ENCODE results near the gene SLC38A3. TPM values are rescaled to one million over a fixed set of nuclear protein-coding genes. Genes with fewer than 3 reads are reported as not detected.

The SLC38A3 gene
- total RNA-seq, 4 donors from 2014 or later: 0.56 to 1.5 (median 0.84) TPM; not detected in 1

DNA sequence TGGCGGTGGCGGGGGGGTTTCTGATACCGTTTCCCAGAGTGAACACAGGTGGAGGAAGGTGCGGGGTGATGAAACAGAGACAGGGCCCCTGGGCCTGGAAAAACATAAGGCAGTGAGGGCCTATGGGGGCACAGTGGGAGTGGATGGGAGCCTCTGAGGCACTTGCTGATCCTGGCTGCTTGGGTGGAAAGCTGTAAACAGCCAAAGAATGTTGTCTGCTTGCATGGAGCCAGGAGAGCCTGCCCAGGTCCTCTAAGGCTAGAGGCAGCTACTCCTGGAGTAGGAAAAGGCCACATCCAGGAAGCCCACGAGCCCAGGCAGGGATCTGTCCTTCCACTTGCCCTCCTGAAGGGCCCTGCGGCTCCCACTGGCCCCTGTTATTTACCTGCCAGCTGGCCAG lies 60.9 kb downstream of the SLC38A3 start:
- TF ChIP-seq, protein P1, sequence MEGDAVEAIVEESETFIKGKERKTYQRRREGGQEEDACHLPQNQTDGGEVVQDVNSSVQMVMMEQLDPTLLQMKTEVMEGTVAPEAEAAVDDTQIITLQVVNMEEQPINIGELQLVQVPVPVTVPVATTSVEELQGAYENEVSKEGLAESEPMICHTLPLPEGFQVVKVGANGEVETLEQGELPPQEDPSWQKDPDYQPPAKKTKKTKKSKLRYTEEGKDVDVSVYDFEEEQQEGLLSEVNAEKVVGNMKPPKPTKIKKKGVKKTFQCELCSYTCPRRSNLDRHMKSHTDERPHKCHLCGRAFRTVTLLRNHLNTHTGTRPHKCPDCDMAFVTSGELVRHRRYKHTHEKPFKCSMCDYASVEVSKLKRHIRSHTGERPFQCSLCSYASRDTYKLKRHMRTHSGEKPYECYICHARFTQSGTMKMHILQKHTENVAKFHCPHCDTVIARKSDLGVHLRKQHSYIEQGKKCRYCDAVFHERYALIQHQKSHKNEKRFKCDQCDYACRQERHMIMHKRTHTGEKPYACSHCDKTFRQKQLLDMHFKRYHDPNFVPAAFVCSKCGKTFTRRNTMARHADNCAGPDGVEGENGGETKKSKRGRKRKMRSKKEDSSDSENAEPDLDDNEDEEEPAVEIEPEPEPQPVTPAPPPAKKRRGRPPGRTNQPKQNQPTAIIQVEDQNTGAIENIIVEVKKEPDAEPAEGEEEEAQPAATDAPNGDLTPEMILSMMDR (IDR thresholded peaks at IDR 0.05): no peak
- DNase-seq (ENCODE audit: low spot score) (no peak), ATAC-seq (ENCODE audit: low FRiP score) (no peak)

DNA sequence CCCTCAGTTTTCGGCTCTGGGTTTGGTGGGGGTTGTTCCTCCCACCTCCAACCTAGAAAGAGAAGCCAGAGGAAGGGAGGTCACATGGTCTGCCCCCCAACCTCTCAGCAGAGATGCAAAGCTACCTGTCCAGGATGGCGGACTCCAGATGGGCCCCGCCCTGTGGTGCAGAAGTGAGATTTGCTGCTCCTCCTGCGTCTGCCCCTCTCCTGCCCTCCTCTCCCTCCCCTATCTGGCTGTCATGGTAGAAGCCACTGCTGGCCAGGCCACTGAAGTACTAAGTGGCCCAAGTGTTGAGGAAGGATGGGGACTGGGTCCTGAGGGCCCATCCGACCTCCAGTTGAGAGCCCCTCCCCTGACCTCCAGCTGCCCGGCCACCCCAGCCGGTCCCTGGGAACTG lies 61.8 kb downstream of the SLC38A3 start:
- DNase-seq (ENCODE audit: low spot score) (no peak), ATAC-seq (ENCODE audit: low FRiP score) (no peak)
- TF ChIP-seq, protein P1 (IDR thresholded peaks at IDR 0.05): no peak

DNA sequence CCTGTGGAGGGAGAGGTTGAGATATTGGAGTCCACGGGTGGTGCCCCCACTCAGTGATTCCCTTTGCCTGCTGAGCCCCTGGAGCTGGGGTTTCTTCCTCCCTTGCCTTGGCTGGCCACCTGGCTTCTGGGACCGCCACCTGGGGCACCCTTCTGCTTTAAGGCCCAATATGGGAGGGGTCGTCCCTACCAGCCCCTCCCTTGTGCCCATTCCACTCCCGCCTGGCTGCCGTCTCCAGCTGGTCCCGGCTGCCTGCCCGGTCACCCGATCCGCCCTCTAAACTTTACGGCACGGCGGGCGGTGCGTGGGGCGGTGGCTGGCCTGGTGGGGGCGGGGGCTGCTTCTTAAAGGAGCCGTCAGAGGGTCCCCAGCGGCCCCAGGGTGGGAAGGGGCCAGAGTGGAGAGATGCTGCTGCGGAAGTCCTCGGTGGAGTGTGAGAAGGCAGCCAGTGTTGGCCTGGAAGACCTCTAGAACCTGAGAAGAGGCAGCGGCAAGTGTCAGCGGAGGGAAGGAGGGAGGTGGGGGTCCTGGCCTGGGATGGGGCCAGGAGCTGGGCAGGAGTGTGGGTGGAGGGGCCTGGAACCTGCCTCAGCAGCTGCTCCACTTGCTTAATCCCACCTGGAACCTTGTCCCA lies 62.3 kb downstream of the SLC38A3 start:
- no peak for DNase-seq (ENCODE audit: low spot score)
- TF ChIP-seq, protein P1 (IDR thresholded peaks at IDR 0.05): no peak
- no peak for ATAC-seq (ENCODE audit: low FRiP score)

DNA sequence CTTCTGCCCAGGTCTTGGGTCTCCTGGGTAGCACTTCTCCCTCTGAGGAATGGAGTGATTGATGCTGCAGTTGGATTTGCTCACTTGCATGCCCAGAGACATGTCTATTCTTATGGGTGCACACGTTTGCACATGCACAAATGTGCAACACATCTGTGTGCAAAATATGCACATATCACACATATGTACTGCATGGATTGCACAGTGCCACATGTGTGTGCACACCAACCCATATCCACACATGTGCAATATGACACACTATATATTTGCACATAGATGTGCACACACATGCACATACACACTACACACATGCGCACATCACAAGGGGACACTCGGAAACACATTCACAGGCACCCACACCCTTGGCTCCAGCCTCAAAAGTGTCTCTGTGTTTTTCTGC lies 63.2 kb downstream of the SLC38A3 start:
- ATAC-seq (ENCODE audit: low FRiP score) (no peak), DNase-seq (ENCODE audit: low spot score) (no peak)
- TF ChIP-seq, protein P1 (IDR thresholded peaks at IDR 0.05): no peak

DNA sequence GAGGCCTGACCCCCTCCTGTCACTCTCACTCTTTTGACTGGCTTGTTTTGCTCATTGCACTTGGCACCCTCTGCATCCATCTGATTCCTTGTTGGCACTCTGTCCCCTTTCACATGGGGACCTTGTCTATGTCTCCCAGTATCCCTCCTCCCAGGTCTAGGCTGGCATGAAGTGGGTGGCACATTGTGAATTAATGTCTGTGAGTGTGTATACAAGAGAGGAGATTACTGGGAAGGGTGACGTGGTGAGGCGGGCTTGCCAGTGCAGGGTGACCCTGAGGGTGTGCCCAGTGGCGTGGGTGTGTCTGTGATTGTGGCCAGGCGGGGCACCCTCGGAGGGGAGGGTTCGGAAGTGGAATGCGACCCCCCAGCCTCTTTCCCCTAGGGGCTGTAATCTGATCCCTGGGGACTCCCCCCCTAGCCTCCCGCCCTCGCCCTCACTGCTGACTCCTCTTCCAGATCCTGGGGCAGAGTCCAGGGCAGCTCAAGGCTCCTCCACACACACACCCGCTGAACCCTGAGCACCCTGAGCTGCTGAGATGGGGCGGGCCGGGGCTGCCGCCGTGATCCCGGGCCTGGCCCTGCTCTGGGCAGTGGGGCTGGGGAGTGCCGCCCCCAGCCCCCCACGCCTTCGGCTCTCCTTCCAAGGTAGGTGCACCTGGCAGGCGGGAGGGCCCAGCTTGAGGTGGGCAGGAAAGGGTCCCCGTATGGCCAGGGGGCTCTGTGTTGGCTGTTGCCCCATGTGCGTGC lies 63.8 kb downstream of the SLC38A3 start, which contains the start of gene SEMA3B:
SEMA3B (plus strand) TSS at position 445 of the 749 bp plus-strand sequence; CDS start at position 539, 94 bp downstream.
- TF ChIP-seq, protein P1 (IDR thresholded peaks at IDR 0.05): no peak
- DNase-seq (ENCODE audit: low spot score): no peak
- peak; percentile 6 for ATAC-seq (ENCODE audit: low FRiP score)

DNA sequence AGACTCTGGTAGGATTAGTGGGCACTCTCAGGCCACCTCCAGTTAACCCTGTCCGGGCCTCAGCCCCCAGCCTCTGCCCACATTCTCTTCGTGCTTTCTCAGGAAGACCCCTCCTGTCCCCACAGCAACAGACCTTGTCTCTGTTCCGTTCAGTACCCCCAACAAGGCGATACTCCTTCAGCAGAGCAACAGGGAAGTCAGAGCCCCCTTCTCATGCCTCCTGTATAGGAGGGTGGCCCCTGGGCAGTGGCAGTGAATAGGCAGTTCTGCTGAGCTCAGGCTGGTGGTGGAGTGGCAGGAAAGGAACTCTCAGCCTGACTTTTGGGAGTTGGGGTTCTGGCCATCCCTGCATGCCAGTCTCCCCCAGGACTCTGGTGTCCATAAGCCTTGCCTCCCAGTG lies 64.4 kb downstream of the SLC38A3 start:
- ATAC-seq (ENCODE audit: low FRiP score): no peak
- TF ChIP-seq, protein P1 (IDR thresholded peaks at IDR 0.05): no peak
- DNase-seq (ENCODE audit: low spot score): no peak
